Stimulated activated CD4-positive, alpha-beta T cell treated with anti-CD3 and anti-CD28 coated beads, Interleukin-4, amount 100 ng/mL, for 4 hours (primary cell): Measurements from ENCODE around the gene DACT2.
"Not testable (repeated sequence)": the region's sequence is repeated elsewhere in the genome, so short reads cannot be mapped to it uniquely, and the experiment has no call there.

ENCODE experiments used
- DNase-seq, 2 experiments: peaks; one replicate each; pipeline ENCODE4 v3.0.0-alpha.2; 2020

Gene DACT2

GRCh38 chr6:168318579-168319278 is 848 bp downstream of the DACT2 start:
- no peak for DNase-seq

DNA sequence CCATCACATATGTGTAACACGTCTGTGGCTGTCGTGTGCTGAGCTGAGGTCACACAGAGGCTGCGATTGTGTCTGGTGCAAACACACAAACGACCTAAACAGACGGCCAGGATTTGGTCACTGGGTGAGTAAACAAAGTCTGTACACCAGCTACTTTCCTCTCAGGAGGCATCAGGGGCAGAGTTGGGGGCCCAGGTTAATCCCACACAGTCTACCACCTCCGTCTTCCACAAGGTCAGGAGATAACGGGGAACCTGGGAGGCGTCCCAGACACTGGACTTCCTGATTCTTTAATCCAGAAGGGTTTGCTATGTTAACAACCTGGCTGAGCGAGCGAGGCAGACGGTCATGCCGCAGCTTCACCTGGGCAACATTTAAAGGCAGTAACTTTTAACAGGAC is 1.5 kb downstream of the DACT2 start:
- no peak for DNase-seq

GRCh38 chr6:168315596-168315995 is 4.0 kb downstream of the DACT2 start:
- DNase-seq, result no peak

DNA sequence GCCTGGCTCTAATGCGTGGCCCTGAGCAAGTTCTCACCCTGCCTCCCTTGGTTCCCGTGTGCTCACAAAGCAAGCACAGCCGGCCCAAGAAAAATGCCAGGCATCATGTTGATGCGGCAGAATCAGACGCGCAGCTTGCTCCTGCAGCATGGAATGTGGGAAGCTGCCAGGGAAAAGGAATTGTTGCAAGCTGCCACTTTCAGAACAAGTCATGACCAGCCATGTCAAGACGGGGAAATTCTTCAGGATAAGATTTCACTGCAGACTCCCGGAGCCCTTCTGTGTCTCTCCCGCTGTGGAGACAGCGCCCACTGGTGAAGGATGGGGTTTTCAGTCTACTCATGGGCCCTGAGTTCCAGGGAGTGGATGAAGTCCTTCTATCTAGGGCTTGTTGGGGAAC is 4.6 kb downstream of the DACT2 start:
- no peak for DNase-seq

DNA sequence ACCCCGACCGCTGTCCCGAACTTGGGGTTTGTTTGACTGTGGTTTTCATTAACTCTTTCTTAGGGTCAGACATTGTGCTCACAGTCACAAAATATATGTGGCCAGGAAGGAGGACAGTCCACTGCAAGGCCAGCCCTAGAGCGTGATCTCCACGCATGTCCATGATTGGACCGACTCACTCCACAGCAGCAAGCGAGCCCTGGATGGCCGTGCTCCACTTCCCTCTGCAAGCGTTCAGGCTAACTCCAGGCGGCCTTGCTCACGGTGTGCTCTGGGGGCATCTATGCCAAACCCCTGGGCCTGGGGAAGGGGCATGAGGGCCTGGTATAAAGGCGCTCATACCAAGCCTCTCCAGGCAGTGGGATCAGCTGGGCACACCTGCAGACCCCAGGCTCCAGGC is 5.6 kb downstream of the DACT2 start:
- DNase-seq, result no peak

GRCh38 chr6:168313431-168314011 is 6.1 kb downstream of the DACT2 start:
- DNase-seq, result no peak

DNA sequence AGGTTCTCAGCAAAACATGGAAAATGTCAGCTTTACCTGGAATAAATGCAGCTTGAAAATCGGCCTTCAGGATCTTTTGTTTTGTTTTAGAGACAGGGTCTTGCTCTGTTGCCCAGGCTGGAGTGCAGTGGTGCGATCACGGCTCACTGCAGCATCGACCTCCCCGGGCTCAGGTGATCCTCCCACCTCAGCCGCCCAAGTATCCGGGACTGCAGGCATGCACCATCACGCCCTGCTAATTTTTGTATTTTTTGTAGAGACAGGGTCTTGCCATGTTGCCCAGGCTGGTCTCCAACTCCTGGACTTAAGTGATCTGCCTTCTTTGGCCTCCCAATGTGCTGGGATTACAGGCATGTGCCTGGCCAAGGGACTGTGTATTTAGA is 7.5 kb downstream of the DACT2 start:
- not testable (repeated sequence) for DNase-seq

- no peak for DNase-seq
Observed at GRCh38 chr6:168311410-168312124, 8.0 kb downstream of the DACT2 start.

DNA sequence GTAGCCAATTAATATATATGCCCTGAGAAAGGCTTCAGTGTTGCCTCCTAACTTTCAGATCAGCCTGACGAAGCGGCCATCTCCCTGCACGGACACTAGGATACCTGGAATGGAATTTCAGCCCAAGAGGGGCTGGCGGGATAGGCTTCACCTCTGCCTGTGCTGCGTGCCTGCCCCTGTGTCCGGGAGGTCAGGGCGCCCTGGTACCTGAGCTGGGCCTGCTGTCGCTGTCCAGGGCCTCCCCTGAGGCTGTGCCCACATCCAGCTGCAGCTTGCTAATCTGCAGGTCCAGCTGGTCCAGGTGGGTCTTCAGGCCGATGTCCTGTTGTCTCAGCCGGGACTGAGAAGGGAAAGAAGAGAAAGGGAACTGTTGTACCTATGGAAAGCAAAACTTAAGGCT is 8.6 kb downstream of the DACT2 start:
- no peak for DNase-seq

DNA sequence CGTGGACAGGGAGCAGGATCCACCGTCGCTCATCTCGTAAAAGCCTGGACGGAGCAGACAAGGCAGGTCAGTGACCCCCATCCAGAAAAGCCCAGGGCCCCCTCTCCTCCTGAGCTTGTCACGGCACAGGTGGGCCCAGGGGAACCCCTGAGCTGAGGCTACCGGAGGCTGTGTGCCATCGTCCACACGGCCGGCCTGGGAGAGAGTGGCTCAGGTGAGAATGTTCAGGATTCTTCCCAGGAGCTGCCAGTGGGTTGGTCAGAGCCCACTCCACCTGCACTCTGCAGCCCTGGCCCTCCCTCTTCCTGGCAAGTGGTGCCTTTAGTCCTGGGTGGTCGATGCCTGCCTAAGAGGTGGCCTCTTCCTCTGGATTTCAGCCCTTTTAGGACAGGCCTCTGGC is 9.2 kb downstream of the DACT2 start:
- no peak for DNase-seq

DNA sequence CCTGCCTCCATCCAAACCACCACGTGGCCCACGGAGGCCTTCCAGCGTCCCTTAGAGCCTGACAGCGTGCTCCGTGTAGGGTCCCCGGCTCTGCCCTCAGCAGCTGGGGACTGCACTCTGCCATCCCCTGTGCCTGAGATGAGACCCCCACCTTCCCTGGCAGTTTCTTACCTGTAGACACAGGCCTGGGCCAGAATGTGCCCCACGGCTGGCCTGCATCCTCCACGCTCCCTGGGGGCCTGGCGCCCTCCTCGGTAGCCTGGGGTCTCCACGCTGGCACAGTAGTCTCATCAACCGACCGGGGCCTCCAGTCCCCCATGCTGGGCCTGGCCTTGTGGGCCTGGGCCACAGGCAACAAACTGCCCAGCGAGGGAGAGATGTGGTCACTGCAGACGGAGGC is 9.6 kb downstream of the DACT2 start:
- no peak for DNase-seq

GRCh38 chr6:168309183-168309582 is 10.4 kb downstream of the DACT2 start:
- DNase-seq, result no peak

DNA sequence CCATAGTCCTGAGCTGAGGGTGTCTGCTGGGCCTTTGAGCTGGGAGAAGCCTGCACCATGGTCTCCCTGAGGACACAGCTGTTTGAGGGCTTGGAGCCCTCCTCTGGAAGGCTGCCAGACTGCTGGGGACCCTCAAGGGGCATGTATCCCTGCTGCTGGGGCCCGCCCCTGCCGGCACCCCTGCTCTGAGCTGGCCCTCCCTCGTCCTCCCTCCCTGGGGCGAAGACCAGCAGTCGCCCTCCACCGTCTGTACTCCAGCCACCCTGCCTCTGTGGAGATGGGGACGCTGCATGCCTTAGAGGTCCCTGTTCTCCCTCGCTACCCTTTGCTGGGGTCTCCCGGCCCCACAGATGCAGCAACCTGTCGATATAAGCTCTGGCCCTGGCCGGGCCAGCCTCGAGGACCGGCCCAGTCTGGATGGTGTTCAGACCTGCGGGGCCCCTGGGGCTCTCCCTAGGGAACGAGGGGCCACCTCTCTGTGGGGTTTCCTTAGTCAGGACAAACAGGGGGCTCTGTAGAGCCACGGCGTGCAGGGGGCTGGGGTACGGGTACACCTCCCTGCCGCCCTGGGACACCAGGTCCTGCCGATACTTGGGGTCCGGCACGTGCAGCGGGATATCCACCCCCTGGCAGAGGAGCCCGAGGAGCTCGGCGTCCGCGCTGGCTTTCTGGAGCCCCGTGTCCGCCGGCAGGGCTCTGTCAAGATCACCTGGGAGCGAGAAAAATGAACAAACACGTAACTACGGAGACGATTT is 11.0 kb downstream of the DACT2 start:
- DNase-seq, result no peak

DNA sequence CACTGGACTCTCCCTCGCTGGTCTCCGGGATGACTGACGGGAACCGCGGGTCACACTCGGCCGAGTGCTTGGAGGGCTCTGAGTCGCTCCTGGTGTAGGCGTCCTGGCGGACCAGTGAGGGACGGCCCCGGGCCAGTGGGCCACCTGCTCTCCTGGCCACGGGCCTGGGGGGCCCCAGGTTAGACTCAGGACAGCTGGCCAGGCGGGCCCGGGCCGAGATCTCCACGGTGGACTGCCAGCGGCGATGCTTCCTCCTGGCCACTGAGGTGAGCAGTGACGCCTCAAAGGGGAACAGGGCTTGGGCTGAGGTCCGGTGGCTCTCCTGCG is 11.9 kb downstream of the DACT2 start:
- DNase-seq, result no peak

- DNase-seq, result no peak
Observed at GRCh38 chr6:168307015-168307694, 12.4 kb downstream of the DACT2 start.

DNA sequence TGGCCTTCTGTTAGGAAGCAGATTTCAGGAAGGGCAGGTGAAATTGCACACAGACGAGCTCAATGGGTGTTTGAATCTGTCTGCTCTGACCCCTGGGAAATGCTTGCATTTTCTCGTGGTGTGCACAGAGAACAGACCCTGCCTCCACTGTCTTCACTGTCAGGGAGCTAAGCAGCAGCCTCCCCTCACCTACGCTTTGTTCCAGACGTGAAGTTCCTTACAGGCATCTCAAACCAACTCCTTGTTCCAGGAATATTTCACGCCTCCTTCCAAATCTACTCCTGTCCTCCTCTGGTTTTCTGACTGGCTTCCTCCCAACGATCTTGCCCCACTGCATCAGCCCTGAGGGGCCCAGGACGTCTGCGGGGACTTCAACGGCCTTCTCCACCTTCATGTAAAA is 13.7 kb downstream of the DACT2 start:
- no peak for DNase-seq

GRCh38 chr6:168305096-168305749 is 14.4 kb downstream of the DACT2 start:
- no peak for DNase-seq

GRCh38 chr6:168304752-168305015 is 14.9 kb downstream of the DACT2 start:
- DNase-seq, result no peak

DNA sequence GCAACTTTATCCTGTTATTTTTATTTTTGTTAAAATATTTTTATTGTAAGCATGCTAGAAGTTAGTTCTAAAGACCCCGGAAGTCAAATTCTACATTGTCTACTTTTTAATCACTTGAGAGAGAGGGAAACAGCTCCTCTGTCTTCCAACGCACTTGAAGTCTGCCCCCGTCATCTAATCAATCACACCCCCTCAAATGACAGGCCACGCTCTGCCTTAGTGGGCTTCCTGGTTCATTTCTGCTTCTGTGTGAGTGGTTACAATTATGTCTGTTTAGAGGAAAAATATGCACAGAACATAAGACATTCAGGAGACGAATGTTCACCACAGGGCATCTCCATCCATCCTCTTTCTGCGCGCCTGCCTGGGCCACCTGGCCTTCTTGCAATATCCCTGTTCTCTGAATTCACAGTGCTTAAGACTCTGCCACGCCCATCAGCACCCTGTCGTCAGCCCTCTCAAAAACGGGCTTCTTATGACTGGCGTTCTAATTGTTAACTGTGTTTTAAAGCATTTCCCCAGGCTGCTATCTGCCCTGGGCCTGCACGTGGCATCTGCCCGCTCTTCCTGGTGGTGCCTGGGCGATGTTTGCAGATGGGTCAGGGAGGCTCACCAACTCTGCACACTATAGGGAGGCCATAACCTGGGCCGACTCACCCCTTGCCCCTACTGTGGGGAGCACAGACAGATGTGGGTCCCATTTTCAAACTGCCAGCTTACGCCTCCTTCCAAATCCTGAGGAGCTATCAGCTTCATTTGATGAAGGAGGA is 15.4 kb downstream of the DACT2 start:
- DNase-seq, result no peak

GRCh38 chr6:168302534-168302933 is 17.0 kb downstream of the DACT2 start:
- DNase-seq, result no peak

DNA sequence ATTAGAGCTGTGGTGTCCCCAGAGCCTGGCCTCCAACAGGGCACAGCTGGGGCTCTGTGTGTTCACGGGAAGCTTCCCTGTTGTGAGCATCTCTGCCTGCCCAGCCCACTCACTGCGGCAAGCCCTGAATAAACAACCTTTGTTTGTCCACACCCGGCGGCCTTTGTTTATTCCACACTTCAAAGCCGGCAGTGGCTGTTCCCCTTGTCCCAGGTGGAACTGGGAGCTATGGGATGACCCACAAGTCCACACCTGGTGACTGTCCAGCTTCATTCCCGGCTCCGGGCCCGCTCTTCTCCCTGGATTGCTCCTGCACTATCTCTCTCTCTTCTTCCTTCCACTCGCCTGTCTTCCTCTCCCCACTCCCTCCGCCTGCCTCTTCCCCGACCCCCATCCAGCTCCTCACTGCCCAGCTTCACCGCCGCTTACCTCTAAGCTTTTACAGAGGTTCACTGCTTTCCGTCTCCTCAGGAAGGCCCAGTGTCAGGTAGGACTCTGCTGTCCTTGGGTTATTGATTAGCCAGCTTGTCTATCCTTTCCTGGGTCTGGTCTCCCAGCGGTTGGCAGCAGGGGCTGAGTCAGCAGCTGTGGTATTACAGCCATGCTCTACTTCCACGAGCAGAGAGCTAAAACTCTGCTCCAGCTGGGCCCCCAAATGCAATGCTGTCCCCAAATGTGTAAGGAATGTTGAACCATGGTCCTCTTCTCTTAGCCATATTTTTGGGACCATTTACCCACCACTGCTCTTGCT is 17.8 kb downstream of the DACT2 start:
- no peak for DNase-seq
